HG02884 (cell line): Measurements from ENCODE around the gene AHSG.

Experiments used
- ATAC-seq: cut with Tn5 transposase; IDR thresholded peaks from one replicate; pipeline ENCODE4 v1.9.1; 2021; ENCODE audit warnings: mild to moderate bottlenecking, moderate library complexity; ENCODE audit not compliant: unreplicated experiment

The AHSG gene

DNA sequence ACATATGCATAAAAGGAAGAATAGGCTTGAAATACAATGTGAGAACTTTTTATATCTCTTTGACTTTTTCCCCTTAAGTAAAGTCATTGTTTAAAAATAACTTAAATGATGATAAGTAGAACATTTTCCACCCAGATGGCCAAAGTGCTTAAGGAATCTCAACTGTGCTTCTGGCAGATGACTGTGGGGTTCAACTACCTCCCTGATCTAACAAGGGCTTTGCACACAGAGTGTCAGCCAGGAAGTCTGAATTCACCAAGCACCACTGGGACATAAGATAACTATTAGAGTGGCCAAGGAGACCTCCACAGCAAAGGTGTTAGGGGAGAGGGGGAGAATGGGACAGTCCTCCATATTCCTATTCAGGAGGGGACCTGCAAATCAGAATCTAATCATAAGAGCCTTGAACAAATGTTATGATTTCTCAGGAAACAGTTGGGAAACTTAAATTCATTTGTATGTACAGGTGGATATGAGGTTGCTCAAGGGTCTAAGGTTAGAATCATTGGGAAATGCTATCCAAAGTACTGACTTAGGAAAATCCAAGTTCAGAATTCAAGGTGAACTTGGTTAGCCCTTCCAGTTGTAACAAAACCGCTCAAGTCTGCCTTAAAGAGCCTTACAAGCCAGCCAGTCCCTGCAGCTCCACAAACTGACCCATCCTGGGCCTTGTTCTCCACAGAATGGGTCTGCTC is 27.1 kb downstream of the AHSG start, which contains the start of gene FETUB:
TSS of gene FETUB (plus strand) at position 622 of the 695 bp plus-strand sequence. CDS start at position 684, 62 bp downstream.
- no peak for ATAC-seq

DNA sequence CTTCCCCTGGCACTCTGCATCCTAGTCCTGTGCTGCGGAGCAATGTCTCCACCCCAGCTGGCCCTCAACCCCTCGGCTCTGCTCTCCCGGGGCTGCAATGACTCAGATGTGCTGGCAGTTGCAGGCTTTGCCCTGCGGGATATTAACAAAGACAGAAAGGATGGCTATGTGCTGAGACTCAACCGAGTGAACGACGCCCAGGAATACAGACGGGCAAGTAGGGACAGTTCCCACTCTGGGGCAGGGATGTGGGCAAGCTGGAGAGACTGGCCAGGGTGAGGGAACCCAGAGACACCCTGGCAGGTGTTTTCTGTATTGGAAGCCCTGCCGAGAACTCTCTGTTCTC is 27.6 kb downstream of the AHSG start:
- no peak for ATAC-seq

DNA sequence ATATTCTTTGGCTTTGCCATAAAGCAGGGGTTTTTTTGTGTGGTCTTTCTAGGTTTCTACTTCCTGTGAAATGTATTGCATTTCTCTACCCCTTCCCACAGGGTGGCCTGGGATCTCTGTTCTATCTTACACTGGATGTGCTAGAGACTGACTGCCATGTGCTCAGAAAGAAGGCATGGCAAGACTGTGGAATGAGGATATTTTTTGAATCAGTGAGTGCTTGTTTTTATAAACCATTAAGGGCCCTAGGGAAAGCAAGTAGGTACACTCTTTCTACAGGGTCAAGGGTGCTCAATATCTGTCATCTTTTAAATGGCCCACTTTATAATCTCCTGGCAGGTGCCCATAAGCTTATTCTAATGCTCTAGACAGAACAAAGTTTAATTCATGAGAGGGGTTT is 28.1 kb downstream of the AHSG start:
- ATAC-seq, result no peak

GRCh38 chr3:186642014-186642413 is 29.2 kb downstream of the AHSG start:
- no peak for ATAC-seq

GRCh38 chr3:186643493-186643892 is 30.6 kb downstream of the AHSG start:
- ATAC-seq, result no peak

DNA sequence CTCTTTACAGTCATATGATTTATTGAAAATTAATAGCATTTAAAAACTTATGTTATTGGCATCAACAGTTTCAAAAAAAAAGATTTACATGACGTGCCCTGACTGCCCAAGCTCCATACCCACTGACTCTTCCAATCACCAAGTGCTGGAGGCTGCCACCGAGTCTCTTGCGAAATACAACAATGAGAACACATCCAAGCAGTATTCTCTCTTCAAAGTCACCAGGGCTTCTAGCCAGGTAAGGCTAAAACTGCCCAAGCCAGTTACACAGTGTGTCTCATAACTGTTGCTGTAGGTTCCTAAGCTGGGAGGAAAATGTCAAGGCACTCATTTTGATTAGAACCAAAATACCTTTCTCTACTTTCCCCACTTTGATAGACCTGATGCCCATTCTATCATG is 31.8 kb downstream of the AHSG start:
- ATAC-seq, result no peak

DNA sequence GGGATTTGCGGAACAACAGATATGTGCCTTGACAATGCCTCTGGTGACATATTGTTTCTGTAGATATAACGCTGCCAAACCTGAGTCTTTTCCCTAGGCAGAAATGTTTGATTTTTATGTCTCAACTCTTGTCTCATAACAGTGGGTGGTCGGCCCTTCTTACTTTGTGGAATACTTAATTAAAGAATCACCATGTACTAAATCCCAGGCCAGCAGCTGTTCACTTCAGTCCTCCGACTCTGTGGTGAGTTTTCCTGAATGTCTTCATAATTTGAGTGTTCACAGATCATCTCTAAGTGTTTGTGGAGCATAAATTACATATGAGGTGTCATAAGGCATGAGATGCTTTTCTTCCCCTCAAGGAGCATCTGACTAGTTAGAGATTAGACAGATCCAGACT is 33.2 kb downstream of the AHSG start:
- no peak for ATAC-seq

- no peak for ATAC-seq
Observed at GRCh38 chr3:186646841-186647240, 34.0 kb downstream of the AHSG start.

GRCh38 chr3:186648851-186649250 is 36.0 kb downstream of the AHSG start:
- no peak for ATAC-seq

DNA sequence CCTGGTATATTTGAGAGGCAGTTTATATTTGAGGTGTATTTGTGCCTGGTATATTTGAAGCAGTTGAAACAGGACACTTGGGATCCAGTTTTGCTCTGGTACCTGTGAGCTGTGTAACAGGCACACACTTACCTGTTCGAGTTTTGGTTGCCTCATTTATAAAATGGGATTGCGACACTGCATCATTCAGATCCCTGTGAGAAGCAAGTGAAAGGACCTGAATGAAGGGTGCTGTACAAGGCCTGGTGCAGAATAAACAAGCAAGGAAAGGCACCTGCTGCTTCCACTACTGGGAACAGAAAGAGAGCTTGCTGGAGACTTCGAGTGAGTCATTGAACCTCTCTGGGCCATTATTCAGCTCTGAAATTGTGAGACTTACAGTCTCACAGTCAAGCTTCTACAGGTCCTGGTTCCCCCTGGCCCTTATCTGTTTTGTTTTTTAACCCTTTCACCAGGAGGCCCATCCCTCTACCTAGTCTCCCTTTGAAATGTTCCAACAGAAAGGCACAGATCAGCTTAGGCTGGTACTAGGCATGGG is 38.9 kb downstream of the AHSG start:
- no peak for ATAC-seq

GRCh38 chr3:186653080-186653707 is 40.3 kb downstream of the AHSG start:
- peak; percentile 94 for ATAC-seq

GRCh38 chr3:186653984-186654383 is 41.1 kb downstream of the AHSG start:
- ATAC-seq, result no peak

GRCh38 chr3:186663361-186664118 is 50.7 kb downstream of the AHSG start:
- ATAC-seq, result no peak

DNA sequence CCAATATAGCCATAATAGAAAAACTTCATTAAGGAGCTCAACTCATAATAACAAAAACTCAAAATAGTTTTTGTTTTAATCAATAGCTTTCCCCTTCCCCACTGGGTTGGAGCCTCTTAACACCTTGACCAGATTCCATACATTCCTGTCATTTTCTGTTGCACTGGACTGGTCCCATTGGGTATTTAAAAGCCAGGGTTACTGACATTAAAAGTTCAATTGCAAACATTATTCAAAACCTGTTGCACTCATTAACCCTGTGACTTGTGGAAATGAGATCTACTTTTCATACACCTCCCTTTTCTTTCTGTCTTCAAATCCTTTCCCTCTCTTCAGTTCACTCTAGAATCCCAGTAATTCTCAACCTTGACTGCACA is 51.2 kb downstream of the AHSG start:
- ATAC-seq, result no peak

- ATAC-seq, result no peak
Observed at GRCh38 chr3:186664506-186664905, 51.6 kb downstream of the AHSG start.

DNA sequence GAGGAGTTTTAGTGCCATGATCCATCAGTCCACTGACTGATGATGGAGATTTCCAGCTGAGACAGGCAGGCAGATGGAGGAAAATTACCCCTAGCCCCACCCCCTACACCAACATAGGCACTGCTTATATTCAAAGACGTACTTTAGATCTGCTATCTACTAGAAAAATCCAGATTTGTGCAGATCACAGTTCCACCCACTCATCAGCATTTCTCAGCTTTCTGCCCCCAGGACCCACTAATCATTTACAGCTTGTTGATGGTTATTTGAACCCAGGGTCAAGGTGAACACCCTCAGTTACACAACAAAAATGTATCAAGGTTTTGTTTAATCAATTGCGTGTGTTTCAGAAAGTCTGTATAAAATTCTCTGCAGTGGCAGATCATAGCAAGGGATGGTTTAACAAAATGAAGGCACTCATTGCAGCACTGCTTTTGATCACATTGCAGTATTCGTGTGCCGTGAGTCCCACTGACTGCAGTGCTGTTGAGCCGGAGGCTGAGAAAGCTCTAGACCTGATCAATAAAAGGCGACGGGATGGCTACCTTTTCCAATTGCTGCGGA is 52.8 kb downstream of the AHSG start, which contains the start of gene HRG:
TSS of gene HRG (plus strand) at position 390 of the 564 bp plus-strand sequence. CDS start at position 408, 18 bp downstream.
- ATAC-seq, result no peak

DNA sequence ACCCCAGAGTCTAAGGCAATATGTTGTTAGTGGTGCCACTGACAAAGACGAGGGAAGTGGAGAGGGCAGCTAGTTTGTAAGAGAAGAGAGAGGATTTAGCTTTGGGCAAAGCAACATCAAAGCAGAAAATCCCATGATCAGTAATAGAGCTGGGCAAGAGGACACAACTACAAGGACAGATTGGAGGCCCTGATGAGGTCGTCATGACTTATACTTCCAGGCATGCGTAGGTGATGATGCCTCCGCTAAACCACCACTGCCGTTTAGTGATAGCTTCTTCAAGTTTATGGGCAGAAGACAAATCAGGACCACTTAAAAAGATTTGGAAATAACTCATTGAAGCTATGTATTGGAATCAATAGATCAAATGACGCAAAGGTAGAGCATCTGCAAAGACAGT is 55.6 kb downstream of the AHSG start:
- no peak for ATAC-seq

GRCh38 chr3:186669378-186670084 is 56.7 kb downstream of the AHSG start:
- no peak for ATAC-seq

DNA sequence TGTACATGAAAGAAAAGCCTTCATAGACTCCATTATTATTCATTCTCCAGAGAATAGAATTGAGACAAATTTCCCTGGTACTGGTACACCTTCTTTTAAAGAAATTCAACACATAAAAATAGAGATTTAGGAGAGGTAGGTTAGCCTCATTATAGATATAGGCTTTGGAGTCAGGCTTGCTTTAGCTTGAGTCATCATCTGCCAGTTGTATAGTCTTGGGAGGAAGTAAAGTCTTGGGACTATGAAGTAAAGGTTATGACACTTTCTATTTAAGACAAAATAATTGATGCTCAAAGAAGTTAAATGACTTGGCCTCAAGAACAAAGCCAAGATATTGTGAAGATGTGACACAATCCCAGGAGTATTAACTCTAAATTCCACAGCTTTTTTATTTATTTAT is 57.3 kb downstream of the AHSG start:
- ATAC-seq, result no peak
